HG03175 (cell line): ENCODE data around the gene IL1R2.

Experiments used
- ATAC-seq: cut with Tn5 transposase; IDR thresholded peaks from one replicate; pipeline ENCODE4 v1.9.1; 2021; ENCODE audit warnings: mild to moderate bottlenecking, moderate library complexity; ENCODE audit not compliant: unreplicated experiment

IL1R2 gene

DNA sequence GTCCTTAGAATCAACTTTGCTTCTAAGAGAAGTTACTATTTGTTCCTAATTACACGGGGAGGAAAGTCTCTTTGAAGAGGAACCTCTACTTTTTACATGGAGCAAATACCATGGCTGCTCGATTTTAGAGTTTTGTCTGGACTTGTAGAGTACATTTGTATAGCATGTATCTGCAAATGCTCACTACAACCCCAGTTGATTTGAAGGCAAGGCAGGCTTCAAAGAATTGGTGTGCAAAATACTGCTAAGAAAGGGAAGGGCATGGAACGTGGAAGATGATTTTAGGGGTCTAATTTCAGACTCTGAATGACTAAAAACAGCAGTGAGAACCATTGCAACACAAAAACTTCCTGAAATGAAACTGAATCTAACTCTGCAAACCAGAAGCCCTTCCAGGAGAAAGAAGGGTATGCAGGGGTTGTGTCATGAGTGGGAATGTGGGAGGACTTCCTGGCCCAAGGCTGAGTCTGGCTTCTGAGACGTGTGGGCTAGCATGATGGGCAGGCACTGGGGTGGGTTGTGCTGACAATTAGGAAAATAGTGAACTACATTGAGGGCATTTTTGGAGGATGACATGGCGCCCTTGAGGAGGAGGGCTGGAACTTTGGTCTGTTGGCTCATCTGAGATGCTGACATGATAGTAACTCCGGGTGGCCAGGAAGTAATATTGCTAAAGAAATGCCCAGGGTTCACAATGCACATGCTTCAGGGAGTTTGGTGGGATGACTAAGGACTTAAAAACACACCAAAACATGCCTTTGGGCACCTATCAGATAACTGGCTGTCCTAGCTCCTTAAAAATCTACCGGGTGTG lies 18.9 kb upstream of the IL1R2 start:
- no peak for ATAC-seq

DNA sequence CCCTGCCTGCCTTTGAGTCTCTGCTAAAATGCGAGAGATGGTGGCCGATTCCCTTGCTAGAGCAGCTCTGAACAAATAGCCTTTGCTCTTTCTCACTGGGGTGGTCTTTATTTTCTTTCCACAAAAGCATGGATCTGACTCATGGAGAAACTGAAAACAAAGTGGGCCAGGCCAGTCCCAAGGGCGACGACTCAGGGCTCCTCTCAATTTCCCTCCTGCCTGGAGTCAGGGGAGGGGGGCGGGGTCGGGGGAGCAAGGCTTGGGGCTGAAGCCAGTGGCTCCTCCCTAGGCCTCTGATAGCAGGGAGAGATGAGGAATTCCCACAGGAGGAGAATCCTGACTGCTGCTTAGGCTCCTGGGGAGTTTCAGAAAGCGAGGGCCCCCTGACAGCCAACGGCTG lies 17.1 kb upstream of the IL1R2 start:
- no peak for ATAC-seq

- no peak for ATAC-seq
These were observed 16.4 kb upstream of the IL1R2 start for GRCh38 chr2:101975171-101975870.

- ATAC-seq, result no peak
These were observed 14.9 kb upstream of the IL1R2 start for GRCh38 chr2:101976891-101977290.

DNA sequence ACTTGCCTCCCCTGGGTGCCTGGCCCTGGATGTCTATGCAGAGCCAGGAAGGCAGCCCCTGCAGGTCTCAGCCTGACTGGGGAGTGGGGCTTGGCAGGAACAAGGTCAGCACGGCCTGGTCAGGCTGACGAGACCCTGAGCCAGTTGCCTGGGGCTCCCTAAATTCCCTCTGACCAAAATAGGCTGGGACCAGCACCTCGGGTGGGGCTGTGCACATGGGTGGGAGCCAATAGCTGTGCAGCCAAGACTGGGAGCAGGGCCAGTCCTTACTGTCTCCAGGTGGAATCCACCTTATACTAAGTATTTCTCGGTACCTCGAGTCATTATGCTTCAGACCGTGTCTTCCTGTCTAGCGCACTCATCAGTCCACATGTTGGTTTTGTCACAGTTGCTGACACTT lies 11.4 kb upstream of the IL1R2 start:
- ATAC-seq, result no peak

- ATAC-seq, result no peak
These were observed 10.7 kb upstream of the IL1R2 start for GRCh38 chr2:101981066-101981465.

DNA sequence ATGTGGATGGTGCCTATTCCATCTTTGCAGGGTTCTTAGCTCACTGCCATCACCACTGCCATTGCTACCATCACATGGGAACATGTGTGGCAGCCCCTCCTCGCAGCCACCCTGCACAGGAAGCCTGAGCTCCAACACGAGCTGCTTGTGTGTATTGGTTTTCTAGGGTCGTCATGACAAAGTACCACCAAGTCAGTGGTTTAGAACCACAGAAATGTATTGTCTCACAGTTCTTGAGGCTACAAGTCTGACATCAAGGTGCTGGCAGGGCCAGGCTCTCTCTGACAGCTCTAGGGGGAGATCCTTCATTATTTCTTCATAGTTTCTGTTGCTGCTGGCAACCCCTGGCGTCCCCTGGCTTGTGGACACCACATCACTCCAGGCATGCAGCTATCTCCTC lies 10.3 kb upstream of the IL1R2 start:
- no peak for ATAC-seq

DNA sequence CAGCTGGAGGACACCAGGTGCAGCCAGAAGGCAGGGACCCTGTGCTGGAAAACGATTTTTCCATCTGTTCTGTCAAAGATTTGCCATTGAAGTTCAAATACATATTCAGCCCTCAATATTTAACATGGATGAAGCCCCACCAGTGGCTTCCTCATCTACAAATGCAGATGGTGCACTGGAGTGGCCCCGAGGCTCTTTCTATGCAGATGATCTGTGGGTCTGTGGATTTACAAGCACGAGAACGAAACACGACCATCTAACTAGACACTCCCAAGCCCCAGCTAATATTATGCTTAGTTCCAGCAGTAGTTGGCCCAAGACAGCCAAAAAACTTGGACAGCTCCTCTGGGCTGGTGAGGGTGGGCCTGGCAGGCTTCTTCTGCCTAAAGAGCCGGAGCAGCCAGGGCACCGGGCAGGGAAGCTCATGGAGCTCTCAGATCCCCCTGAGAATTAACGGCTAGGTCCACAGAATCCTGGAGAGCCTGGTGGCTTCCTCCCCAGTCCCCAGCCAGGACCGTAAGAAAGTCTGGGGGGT lies 9.2 kb upstream of the IL1R2 start:
- ATAC-seq, result no peak

DNA sequence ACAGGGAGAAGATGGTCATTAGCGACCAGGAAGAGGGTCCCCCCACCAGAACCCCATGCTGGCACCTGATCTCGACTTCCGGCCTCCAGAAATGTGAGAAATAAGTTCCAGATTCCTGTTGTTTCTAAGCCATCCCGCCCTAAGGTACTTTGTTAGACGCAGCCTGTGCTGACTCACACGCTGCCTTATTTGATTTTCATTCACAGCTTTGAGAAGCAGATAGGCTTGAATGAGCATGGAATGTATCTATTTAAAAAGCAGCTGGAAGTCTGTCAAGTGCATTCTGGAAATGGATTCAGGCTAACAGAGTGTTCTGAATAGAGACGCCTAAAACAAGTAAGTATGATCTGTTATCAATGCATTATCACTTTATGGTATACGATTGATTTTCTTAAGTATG lies 8.3 kb upstream of the IL1R2 start:
- ATAC-seq, result no peak

- no peak for ATAC-seq
These were observed 7.8 kb upstream of the IL1R2 start for GRCh38 chr2:101983928-101984327.

DNA sequence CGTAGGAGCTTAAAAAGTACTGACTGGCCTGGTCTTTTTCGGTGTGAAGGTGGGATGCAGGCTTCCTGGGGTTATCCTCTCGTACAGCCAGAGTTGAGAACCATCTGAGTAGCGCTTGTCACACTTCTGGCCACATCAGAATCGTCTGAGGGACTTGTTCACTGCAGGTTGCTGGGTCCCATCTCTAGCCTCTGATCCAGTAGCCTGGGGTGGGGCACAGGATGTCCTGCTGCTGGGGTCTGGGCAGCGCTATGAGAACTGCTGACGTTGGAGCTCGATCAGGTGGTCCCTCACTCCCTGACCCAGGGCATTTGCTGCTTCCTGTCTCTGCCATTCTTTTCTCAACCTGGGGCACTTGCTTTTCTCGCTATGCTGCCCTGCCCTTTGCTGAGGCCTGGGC lies 7.1 kb upstream of the IL1R2 start:
- no peak for ATAC-seq

DNA sequence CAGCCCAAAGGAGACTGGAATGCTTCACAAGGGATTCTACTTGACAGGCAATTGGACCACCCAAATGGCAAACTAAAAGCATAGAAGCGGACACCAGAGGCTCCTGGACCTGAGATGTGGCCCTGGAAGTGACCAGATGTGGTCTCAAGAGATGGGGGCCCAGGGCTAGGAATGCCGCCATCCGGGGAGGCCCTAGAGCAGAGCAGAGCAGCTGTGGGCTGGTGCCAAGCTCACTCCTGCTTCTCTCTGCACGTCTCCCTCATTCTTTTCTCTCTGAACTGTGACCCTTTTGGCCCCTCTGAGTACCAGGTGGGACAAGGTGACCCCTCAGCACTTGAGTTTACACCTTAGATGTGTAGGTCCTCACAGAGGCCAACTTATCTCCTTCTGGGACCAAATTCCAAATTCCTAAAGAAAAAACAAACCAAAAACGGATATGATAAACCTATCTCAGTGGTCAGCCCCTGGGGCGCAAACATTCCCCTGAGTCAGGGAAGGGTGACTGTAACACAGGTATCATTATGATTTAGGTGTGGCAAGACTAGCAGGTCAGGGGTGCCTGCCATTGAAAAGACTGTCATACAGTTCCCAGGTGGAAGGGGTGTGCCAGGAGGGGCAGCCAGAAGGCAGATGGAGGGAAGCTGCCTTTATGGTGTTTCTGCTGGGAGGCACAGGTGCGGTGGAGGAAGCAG lies 6.5 kb upstream of the IL1R2 start:
- ATAC-seq, result no peak

DNA sequence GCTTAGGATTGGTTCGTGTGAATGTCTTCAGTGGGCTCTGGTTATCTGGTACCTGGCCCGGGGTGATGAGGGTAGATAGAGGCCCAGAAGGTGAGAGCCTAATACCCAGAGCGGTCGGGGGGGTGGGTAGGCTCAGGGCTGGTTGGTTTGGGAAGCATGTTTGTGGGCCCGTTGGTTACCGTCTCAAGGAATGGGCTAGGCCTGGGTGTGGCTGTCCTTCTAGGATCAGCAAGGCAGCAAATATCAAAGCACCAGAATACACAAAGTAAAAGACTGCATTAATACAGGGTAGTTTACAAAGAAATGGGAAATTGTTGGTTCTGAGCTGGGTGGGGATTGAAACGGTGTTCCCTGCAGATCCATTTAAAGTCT lies 6.0 kb upstream of the IL1R2 start:
- no peak for ATAC-seq

GRCh38 chr2:101986376-101986775 lies 5.4 kb upstream of the IL1R2 start:
- no peak for ATAC-seq

- ATAC-seq, result no peak
These were observed 4.7 kb upstream of the IL1R2 start for GRCh38 chr2:101986804-101987740.

DNA sequence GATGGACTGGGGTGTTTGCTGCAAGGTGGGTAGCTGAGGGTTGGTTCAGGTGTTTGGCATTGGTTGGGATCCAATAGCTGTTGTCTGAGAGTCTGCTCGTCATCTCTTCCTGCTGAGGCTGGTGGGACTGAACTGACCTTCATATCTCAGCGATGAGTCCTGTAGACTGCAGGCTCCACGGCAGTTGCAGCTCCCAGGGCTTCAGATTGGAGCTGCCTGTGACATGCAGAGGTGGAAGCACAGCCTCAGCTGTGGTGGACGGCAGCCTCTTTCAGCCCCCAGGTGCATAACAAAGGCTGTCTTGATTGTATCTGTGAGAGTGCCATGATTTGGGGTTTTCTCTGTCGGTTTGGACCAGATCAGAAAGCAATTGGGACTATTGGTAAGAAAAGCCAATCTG lies 3.9 kb upstream of the IL1R2 start:
- no peak for ATAC-seq

- no peak for ATAC-seq
These were observed 3.2 kb upstream of the IL1R2 start for GRCh38 chr2:101988541-101988940.

DNA sequence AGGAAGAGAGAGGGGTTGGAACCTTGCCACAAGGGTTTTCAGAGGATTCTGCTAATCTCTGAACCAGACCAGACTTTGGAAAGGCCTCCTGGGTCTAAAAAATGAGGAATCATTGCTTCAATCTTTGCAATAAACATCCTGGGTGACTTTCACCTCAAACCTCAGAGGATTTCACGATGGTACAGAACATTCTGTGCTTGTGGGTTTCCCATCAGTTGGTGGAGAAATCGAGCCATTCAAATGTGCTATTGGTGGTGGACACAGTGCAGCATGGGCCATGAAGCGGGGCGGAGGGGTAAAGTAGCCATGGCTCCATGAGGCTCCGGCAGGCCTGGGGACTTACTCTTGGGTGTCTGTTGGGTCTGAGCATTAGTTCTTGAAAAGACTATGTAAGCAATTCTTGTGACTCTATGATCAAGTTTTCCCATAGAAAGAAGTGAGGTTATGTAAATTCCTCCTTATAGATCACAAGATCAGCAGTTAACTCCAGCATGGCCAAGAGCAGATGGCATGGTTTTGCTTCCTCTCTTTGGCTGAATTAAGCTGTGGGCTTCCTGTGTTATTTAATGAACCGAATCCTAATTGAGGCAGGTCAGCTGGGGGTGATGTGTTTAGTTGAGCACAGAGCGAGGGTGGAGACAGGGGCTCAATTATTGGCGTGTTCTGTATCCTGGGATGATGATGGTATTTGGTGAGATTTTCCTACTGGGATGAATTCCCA lies 1.9 kb upstream of the IL1R2 start:
- no peak for ATAC-seq

DNA sequence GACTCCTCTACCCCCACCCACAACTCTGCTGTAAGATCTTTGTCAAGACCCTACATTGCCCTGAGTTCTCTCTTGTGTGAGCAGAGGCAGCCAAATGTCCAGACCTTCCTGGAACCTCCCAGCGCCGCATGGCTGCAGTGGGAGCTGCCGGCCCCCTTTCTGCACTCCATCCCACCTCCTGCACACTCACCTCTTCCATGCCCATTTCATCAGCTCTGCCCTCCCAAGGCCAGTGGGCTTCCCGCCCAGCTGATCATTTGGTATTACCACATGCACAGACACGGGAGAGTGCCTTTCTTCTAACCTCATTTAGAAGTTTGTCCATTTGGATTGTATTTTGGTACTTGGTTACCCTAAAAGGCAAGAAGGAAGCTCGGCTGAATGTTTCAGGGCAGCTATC lies 2.0 kb downstream of the IL1R2 start:
- no peak for ATAC-seq

DNA sequence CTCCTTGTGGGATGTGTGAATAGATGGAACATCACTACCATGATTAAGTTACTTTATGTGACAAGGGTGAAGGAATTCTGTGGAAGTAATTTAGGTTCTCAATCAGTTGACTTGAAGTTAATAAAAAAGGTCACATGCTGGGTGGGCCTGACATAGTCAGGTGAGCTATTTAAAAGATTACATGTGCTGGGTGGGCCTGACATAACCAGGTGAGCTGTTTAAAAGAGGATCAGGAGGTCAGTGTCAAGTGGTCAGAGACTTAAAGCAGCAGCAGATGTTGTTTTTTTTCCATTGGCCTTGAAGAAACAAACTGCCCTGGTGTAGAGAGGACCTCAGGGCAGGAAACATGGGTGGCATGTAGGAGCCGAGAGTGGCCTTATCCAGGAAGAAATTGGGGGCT lies 3.3 kb downstream of the IL1R2 start:
- ATAC-seq, result no peak
